GM12892 (cell line): ENCODE results near the gene ANKRD34A.
A peak's percentile ranks its signal among the peaks of the same experiment; 100 is the strongest.

Experiments used
- POLR2A ChIP-seq: IDR thresholded peaks from 2 replicates; pipeline ENCODE4 v1.6.1; 2011; ENCODE audit warnings: low read depth, low read length, control low read depth
- POLR2AphosphoS5 ChIP-seq: IDR thresholded peaks from 2 replicates; pipeline ENCODE4 v1.6.1; 2011; ENCODE audit warnings: low read depth, low read length, control low read depth

GRCh38 chr1:145927063-145927886 is 37.1 kb downstream of the ANKRD34A start, which contains the start of gene RBM8A:
- TF ChIP-seq POLR2AphosphoS5 (peak; percentile 96), POLR2A (peak; percentile 98)
